CD4-positive, alpha-beta T cell treated with Interleukin-2 at 100 ng/mL for 4 hours (primary cell): ENCODE results near the gene KRT74.

ENCODE experiments used
- DNase-seq: peaks from one replicate; pipeline ENCODE4 v3.0.0-alpha.2; 2020; ENCODE audit warnings: low spot score

The KRT74 gene

DNA sequence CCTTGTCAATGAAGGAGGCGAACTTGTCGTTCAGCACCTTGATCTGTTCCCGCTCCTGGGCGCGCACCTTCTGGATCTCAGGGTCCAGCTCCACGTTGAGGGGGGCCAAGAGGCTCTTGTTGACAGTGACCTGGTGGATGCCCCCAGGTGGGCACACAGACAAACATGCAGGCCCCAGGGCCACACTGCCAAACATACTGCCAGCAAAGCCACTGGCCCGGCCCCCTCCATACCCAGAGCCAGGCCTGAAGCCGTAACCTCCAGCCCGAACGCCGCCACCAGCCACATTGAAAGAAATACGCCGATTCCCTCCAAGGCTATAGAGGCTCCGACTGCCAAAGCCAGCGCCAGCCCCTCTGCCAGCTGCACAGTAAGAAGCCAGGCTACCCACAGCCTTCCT is 337 bp downstream of the KRT74 start:
- no peak for DNase-seq

DNA sequence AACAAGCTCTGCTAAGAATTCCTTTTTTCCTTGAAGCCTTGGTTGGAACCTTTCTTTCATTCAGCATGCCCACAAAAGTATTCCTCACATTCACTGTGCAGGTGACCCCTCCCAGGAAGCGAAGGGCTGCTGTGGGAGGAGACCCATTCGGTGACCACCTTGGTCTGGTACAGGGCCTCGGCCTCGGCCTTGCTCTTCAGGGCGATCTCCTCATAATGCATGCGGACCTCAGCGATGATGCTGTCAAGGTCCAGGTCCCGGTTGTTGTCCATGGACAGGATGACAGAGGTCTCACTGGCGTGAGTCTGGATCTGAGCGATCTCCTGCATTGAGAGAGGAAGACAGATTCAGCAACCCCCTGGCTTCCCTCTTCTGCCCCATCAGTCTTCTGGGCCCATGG is 3.1 kb downstream of the KRT74 start:
- DNase-seq, result no peak

DNA sequence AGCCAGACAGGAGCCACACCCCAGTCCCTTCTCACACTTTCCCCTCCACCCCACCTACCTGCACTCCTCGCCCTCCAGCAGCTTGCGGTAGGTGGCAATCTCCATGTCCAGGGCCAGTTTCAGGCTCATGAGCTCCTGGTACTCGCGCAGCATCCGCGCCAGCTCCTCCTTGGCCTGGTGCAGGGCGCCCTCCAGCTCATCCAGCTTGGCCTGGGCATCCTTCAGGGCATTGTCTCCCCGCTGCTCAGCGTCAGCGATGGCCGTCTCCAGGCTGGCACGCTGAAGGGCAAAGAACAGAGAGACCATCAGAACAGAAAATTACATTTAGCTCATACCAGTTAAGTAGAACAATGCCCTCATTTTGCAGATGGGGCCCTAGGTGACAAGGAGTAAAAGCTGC is 5.5 kb downstream of the KRT74 start:
- no peak for DNase-seq

- DNase-seq, result peak; percentile 77
These were observed 6.8 kb downstream of the KRT74 start for GRCh38 chr12:52566847-52567291.

DNA sequence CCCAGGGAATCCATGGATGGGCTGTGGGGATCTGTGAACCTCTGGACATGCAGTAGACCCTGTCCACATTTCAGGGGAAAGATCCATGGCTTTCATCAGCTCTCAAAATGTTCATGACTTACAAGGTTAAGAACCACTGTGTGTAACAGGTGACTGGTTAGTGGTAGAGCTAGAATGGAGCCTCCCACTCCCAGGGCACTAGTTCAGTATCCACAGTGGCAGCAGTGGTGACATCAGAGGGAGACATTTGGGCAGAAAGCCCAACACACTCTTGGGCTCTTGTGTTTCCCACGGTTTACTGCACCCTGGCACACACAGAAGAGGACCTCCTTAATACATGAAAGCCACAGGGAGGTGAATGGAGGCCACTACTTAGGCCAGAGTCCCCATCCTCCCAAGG is 9.1 kb downstream of the KRT74 start:
- no peak for DNase-seq

DNA sequence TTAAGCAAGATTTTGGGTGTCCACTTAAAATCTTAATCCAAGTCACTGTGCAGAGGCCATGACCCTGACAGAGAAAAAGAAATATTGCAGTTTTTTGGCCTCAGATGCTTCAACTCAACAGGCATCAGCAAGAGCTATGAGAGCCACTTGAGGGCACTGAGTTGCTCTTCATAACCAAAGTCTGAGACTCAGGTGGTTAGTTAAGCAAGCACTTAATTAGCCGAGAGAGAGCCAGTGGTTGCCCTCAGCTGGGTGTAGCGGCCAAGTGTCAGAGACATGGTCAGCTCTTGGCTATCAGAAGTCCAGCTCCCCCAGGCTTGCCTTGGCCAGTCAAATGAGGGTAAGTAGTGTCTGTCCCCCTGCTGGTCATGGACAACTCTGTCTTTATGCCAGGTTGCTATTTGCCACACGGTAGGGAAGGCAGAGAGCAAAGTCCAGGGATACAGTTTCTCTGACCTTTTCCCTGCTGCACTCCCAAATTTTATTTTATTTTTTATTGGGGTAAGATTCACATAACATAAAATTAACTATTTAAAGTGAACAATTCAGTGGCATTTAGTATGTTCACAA is 11.7 kb downstream of the KRT74 start:
- DNase-seq, result no peak

DNA sequence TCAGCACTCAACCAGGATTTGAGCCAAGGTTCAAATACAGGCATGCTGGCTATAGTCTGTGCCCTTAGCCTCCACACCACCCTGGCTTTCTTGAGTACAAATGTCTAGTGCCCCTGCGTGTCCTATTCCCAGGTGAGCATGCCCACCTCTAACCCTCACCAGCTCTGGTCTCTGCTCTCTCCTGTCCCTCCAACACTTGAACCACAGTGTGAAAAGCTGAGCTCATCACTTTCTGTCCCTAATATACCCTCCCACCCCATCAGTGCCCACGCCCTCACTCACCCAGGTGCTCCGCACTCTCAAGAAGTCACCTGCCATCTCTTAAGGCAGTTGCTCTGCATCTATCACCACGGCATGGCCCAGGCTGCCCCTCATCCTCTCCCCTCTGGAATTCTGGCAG is 13.7 kb downstream of the KRT74 start:
- DNase-seq, result no peak

DNA sequence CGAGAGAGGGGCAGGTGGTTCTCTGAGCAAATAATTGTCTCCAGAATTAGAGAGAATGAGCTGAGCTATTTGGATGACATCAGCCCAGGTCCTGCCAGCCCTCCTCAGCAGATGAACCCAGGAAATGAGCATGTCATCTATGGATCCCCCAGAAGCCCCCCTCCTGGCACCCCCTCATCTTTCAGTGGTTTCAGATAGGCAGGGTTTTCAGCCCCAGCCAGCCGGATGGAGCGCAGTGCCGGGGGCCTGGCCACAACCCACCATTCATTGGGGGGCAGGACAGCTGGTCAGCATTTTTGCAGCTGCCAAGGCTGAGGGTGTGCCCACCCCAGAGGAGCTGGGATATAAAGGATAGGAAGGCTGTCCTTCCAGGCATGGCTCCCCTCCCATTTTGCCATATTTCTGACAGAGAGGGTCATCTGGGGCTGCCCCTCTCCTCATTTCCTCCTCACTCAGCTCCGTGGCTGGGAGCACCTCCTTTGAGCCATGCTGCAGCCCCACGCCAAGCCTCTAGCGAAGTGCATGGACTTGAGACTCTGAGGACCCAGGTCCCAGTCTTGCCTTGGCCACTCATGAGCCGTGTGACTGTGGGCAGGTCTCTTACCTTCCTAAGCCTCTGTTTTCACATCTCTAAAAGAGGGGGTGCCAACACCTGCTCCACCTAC is 14.7 kb downstream of the KRT74 start:
- no peak for DNase-seq

DNA sequence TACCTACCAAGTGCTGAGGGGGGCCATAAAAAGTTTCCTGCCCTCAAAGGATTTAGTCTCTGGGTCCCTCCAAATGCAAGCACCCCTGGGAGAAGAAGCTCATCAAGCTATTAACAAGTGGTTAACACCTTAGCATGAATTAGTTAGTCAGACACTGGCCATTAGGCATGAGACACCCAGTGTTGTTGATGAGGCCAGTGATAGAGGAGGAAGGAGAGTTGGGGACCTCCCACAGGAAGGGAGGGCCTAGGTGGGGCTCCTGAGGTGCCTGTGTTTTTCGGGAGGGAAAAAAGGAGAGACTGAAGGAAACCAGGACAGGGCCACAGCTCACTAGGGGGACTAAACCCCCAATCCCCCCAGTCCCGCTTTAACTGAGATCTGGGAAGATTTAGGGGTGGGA is 16.2 kb downstream of the KRT74 start:
- peak; percentile 11 for DNase-seq

DNA sequence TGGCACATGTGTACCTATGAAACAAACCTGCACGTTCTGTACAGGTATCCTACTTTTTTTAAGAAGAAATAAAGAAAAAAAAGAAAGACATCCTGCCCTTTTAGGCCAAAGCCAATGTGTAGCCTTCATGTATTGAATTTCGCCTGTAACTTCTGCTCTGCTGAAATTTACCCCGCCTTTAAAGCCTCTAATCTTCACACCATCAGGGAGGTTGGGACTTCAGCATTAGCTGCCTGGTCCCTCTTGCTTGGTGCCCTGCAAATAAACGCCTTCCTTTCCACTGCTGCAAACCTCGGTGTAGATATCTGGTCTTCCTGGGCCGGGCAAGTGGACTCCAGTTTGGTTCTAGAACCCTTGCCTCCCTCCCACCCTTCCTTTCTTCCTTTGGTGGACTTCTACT is 18.1 kb downstream of the KRT74 start:
- DNase-seq, result peak; percentile 24

GRCh38 chr12:52552681-52553195 is 20.9 kb downstream of the KRT74 start, which contains the start of gene KRT71:
KRT71 (minus strand) TSS chr12:52553145; CDS start chr12:52553077, 68 bp downstream.
- no peak for DNase-seq

- DNase-seq, result no peak
These were observed 21.6 kb downstream of the KRT74 start for GRCh38 chr12:52552055-52552454.

DNA sequence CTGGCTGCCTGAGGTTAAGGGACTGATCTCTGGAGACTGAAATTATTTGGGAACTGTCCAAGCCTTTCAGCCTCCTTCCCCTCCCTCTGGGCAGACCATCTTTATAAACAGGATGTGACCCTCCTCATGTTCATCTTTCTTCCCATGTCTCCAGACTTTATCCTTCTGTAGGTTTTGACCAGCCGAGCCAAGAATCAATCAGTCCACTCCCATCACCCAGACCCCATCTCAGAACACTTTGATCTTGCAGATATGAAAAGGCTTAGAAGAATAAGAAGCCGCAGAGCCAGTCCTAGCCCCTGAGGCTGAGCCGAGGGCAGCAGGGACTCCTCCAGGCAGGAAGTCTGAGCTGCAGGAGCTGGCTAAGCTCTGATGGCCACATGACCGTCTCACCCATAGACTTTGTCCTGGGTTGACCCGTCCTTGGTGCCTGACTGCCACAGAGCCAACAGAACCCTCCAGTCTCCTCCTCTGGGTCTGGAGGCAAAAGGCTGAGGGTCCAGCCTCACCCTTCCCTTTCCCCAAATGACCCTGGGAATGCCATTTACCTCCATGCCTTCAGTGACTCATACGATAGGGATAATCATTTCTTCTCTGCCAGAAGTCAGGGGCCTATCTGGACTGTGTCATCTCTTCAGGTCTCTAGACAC is 22.3 kb downstream of the KRT74 start:
- no peak for DNase-seq

GRCh38 chr12:52546126-52546525 is 27.5 kb downstream of the KRT74 start:
- no peak for DNase-seq

- no peak for DNase-seq
These were observed 29.4 kb downstream of the KRT74 start for GRCh38 chr12:52543985-52544883.

DNA sequence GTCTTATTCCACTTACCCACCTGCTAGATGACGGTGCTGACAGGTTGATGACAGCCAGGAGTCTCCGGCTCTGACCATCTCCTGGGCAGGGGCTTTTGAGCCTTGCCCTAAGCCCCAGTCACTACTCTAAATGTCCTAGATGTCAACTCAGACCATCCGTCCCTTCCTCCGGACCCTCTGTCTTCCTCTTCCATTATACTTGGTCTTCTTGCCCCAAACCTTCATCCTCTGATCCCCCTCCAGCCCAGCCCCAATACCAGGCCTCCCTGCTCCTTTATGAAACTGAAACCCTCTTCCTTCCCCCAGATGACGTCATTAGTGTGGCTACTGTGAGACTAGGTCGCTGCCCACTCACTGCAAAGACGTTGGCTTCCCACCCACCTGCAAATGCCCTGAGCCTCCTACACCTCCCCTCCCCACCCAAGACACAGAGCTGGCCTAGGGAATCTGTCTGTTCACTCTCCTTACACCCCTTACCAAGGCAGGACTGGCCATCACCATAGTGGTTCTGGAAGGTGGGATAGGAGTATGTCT is 30.8 kb downstream of the KRT74 start:
- DNase-seq, result no peak

DNA sequence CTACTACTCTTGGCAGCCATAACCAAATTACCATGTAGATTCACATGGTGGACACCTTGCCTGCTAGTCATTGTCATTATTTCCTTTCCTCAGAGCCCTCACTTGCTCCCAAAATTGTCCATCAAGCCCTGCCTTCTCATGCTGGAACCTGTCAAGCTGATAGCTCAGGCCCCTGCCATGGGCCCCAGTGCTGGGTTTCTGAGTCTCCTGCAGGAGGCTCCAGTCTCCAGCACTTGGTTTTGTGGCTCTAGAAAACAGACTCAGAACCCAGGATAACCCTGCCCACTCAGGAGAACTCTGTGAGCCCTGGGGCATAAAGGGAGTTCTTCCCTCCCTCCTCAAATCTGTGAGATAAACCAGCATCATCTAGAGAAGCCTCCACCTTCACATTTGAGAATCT is 31.5 kb downstream of the KRT74 start:
- no peak for DNase-seq

DNA sequence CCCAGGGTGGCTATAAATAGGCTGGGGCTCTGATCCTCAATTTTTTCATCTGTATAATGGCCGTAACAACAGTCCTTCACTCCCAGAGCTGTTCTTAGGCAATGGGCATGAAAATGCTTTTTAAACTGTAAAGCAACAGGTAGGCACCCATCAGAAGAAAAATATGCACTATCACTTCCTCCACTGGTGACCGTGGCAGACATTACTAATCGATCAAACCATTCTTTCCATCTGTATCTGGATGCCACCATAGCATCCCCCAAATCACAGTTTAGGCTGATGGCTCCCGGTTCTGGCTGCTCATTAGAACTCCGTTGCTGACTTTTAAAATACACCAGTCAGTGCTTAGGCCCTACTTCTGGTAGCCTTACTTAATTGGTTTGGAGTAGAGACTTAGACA is 31.9 kb downstream of the KRT74 start:
- no peak for DNase-seq

DNA sequence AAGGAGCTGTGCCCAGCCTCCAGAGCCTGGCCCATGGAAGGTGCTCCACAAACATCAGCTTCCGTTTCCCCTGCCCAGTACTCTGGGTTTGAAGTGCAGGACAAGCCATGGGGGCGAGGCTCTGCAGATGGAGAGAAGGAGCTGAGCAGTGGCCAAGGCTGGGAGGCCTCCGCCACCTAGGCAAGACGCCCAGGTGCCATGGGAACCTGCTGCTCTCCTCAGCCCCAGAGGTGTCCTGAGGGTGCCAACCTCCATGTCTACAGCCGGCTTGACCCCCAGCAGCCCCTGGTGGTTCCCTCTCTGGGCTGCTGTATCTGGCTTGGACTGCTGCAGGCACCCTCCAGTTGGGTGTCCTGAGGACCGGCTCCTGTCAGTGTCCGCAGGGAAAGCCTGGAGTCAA is 33.1 kb downstream of the KRT74 start:
- no peak for DNase-seq

- no peak for DNase-seq
These were observed 33.8 kb downstream of the KRT74 start for GRCh38 chr12:52539821-52540173.

DNA sequence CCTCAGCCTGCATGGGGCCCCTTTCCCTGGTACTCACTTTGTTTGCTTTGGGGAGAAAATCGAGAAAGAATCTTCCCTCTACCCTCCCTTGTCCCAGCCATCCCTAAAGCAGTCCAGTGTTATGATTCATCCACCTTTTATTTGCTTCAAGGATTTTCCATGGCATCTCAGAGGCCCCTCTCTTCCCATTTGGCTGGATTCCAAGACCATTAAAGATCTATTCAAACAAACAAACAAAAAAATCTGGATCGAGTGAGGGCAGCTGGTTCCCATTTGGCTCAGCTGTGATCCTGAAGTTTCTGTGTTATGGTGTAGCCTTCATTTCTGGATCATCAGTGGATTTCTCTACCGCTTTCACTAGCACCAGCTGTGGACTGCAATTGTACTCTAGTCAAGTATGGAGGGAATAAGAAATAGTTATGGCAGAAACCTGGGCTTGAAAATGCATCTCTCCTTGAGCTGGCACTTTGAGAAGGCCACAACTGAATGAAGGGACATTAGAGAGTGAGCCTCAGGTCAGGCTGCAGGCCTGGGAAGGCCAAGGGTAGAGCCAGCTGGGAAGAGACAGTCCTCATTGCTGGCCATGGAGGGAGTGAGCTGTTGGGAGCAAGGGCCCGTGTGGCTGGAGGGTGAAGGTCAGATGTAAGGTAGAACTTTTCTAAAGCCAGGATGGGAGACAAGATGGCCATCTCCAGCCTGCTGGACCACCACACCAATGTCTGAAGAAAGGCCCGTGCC is 34.4 kb downstream of the KRT74 start:
- no peak for DNase-seq
